NCI-H526 (cell line): ENCODE results near the gene FUT6.
"Not testable (repeated sequence)": the region's sequence is repeated elsewhere in the genome, so short reads cannot be mapped to it uniquely, and the experiment has no call there.

Source experiments
- DNase-seq, 2 experiments: peaks; one replicate each; lab custom pipeline; 2025; lab: John Stamatoyannopoulos, UW

Gene FUT6

DNA sequence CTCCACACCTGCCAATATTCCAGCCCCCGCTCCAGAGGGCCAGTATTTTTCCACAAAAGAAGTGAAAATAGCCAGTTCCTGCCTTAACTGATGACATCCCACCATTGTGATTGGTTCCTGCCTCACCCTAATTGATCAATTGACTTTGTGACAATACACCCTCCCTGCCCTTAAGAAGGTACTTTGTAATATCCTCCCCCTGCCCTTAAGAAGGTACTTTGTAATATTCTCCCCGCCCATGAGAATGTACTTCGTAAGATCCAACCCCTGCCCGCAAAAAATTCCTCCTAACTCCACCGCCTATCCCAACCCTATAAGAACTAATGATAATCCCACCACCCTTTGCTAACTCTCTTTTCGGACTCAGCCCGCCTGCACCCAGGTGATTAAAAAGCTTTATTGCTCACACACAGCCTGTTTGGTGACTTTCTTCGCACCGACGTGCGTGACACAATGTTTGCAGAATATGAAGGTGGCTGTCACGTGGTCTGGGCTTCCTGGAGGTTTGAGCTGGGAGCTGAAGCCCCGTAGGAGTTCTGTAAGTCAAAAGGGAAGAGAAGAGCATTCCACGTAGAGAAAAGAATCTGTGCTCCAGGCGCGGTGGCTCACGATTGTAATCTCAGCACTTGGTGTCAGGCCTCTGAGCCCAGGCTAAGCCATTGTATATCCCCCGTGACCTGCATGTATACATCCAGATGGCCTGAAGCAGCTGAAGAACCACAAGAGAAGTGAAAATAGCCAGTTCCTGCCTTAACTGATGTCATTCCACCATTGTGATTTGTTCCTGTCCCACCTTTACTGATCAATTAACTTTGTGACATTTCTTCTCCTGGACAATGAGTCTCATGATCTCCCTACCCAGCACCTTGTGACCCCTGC, 17.9 kb upstream of the FUT6 start:
- DNase-seq, result no peak

DNA sequence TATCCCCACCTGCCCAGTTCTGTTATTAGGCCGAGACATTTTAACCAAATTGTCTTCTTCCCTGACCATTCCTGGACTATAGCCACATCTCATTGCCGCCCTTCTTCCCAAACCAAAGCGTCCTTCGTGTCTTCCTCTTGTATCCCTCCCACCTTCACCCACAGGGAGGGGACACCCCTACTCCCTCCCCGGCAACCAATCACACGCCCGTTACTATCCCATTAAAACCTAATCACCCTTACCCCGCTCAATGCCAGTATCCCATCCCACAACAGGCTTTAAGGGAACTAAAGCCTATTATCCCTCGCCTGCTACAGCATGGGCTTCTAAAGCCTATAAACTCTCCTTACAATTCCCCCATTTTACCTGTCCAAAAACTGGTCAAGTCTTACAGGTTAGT, 15.6 kb upstream of the FUT6 start:
- not testable (repeated sequence) for DNase-seq

DNA sequence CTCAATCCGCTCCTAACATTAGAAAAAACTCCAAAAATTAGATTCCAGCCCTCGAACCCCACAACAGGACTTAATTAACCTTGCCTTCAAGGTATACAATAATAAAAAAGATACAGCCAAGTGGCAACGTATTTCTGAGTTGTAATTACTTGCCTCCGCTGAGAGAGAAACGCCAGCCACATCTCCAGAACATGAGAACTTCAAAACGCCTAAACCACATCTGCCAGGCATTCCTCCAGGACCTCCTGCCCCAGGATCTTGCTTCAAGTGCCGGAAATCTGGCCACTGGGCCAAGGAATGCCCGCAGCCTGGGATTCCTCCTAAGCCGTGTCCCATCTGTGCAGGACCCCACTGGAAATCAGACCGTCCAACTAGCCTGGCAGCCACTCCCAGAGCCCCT, 14.6 kb upstream of the FUT6 start:
- not testable (repeated sequence) for DNase-seq

DNA sequence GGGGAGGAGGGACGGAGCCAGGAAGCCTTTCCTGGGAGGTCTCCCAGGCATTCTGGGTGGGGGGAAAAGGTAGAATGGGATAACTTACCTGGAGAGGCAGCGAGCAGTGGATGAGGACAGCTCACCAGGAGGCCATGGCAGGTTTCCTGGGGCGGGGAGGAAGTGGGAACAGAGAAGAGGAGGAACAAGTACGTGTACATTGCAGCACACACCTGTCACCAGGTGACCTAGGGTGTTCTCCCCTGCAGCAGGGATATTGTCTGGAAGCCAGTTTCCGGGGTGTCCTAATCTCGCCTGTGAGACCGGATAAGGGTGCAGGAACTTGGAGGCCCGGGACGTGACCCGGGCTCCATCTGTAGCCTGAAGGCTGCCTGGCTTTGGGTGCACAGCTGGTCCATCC, 11.8 kb upstream of the FUT6 start, which contains the start of gene FUT3:
FUT3 (minus strand) TSS at position 148 of the 400 bp plus-strand sequence.
- no peak for DNase-seq

DNA sequence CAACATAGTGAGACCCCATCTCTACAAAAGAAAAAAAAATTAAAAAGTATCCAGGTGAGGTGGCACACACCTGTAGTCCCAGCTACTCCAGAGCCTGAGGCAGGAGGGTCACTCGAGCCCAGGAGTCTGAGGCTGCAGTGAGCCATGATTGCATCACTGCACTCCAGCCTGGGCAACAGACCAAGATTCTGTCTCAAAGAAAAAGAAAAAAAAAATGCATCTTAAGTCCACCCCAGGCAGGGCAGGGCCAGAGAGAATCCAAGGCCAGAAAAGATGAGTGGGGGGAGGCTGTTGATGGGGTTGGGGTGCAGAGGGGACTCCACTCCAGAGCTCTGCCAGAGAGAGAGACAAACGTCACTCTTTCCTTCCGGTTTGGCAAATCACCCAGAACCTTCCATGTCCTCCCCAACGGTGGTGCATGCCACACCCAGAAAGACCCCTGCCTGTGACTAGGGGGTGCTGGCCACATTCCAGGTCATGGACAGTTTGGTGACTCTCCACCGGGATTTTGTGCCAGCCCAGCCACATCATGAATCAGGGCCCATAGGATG, 11.3 kb upstream of the FUT6 start:
- DNase-seq, result no peak

DNA sequence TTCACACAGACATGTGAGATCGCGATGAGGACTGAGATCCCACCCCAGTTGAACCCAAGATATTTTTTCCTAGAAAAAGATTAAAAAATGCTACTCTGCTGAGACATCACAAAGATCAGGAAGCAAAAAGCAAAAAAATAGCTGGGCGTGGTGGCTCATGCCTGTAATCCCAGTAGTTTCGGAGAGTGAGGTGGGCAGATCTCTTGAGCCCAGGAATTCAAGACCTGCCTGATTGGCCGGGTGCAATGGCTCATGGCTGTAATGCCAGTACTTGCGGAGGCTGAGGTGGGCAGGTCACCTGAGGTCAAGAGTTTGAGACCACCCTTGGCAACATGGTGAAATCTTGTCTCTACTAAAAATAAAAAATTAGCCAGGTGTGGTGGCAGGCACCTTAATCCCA, 10.7 kb upstream of the FUT6 start:
- DNase-seq, result no peak

DNA sequence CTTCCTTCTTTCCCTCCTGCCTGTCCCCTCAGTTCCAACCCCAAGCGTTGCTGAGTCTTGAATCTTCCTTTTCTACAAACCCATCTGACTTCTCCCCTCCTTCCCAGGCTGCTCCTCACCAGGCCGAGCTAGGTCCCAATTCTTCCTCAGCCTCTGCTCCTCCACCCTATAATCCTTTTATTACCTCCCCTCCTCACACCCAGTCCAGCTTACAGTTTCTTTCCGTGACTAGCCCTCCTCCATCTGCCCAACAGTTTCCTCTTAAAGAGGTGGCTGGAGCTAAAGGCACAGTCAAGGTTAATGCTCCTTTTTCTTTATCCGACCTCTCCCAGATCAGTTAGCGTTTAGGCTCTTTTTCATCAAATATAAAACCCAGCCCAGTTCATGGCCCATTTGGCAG, 9.1 kb upstream of the FUT6 start:
- not testable (repeated sequence) for DNase-seq

DNA sequence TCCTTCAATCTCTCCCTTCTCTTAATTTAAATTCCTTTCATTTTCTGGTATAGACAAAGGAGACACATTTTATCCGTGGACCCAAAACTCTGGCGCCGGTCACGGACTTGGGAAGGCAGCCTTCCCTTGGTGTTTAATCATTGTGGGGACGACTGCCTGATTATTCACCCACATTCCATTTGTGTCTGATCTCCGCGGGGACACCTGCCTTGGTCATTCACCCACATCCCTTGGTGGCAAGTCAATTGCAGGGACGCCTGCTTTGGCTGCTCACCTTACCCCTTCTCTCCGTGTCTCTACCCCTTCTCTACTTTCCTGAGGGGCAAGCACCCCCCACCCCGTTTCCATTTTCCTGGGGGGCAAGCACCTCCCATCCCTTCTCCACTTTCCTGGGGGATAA, 8.3 kb upstream of the FUT6 start:
- DNase-seq, result not testable (repeated sequence)

DNA sequence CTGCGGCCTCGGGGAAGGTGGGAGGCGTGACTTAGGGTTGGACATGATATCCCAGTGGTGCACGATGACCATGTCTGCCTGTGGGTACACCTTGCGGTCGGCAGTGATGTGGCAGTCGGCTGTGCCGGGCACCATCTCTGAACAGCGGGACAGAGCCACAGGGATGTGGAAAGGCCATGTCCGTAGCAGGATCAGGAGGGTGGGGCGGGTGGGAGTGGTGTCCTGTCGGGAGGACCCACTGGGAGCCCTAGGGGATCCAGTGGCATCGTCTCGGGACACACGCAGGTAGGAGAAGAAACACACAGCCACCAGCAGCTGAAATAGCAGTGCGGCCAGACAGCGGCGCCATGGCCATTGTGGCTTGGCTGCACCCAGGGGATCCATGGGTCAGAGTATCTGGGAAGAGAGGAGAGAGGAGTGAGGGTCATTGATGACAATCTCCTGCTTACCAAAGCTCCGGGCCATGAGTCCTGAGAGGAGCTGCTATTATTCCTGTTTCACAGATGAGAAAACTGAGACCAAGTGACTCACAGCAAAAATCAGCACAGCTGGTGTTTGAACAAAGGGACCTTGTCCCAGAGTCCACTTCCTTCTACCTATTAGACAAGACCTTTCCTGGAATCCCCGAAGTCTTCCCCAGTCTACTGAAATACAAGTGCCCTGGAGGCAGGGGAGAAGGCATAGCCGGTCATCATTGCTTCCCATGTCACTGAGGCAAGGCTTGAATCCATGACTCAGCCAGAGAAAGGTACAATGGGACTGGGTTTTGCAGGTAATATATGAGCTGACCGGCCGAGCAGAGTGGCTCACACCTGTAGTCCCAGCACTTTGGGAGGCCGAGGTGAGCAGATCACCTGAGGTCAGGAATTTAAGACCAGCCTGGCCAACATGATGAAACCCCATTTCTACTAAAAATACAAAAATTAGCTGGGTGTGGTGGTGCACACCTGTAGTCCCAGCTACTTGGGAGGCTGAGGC, 5.2 kb upstream of the FUT6 start:
- DNase-seq, result no peak

DNA sequence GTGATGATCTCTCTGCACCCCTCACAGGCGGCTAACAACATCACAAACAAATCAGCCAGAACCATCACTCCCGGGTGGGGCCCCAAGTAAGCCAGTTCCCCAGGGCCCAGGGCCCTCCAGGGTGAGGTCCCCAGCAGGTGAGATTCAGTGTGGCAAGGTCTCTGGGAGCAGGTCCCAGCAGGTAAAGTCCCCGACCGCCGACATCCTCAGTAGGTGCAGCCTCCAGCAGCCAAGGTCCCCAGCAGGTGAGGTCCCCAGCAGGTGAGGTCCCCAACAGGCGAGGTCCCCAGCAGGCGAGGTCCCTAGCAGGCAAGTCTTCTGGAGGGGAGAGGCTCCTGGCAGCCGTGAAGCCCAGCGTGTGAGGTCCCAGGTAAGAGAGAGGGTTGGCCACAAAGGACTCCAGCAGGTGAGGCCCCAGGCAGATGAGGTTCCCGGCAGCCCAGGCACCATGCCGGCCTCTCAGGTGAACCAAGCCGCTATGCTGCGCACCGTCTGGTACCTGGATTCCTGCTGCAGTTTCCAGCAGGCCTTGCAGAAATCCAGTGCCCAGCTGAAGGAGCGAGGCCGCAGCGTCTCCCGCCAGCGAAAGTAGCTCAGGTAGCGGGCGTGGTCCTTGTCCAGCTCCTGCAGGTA, 3.9 kb upstream of the FUT6 start:
- DNase-seq, result no peak

DNA sequence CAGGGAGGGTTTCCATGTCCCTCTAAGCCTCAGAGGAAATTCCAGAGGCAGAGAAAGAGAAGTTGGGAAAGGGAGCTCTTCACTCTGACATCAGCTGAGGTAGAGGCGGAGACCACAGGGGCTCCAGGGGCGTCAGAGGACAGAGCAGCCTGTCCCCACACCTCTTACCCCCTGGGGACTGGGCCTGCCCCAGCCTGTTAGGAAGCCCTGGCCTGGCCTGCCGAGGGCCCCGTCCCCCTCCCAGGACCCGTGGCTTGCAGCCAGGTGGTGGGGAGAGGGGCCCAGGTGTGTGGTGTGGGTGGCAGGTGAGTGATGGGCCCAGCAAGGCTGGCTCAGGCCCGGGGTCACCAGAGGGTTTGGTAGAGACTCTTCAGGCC, 2.2 kb upstream of the FUT6 start:
- not testable (repeated sequence) for DNase-seq

DNA sequence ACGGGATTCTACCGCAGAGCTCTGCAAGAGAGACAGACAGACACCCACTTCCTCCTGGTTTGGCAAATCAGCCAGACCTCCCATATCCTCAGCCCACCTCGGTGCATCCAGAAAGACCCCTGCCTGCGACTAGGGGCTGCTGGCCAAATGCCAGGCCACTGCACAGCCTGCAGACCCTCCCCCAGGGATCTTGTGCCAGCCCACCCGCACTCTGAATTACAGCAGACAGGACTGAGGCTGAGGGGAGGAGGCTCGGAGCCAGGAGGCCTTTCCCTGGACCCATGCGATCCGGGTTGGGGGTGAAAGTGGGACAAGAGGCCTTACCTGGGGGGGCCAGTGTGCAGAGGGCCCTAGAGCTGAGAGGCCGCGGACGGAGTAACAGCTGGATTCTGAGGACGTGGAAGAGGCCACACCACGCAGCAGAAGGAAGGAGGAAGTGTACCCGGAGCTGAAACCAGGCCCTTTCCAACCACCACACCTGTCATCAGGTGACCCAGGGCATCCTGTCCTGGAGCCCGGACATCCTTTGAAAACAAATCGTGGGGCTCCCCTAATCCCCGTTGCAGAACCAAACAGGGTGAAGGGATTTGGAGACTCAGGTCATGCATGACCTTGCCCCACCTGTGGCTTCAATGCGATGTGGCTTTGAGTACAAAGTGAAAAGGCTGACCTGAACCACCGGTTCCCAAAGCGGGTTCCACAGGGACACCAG, 993 bp downstream of the FUT6 start:
- no peak for DNase-seq

DNA sequence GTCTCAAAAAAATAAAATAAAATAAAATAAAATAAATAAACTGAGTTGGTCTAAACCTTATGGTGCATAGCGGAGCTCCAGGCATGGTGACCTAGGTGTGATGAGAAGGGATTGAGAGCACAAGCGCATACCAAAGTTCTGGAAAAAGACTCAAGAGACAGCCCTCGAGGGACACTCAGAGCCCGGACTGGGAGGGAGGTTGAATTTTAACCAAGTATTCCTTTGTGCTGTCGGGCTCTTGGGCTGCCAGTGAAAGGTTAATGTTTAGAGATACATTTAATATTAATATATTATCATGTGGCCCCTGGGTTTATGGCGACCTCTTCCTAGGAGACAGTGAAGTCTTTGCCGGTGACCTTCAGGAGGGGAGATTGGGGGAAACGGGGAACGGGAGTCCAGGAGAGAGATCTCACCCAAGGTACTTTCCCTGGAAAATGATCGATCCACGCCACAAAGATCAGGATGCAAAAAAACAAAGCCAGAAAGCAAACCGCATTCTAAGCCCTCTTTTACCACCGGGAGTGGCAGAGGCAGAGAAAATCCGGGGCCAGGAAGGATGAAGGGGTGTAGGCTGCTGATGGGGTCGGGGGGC, 1.6 kb downstream of the FUT6 start:
- DNase-seq, result no peak

DNA sequence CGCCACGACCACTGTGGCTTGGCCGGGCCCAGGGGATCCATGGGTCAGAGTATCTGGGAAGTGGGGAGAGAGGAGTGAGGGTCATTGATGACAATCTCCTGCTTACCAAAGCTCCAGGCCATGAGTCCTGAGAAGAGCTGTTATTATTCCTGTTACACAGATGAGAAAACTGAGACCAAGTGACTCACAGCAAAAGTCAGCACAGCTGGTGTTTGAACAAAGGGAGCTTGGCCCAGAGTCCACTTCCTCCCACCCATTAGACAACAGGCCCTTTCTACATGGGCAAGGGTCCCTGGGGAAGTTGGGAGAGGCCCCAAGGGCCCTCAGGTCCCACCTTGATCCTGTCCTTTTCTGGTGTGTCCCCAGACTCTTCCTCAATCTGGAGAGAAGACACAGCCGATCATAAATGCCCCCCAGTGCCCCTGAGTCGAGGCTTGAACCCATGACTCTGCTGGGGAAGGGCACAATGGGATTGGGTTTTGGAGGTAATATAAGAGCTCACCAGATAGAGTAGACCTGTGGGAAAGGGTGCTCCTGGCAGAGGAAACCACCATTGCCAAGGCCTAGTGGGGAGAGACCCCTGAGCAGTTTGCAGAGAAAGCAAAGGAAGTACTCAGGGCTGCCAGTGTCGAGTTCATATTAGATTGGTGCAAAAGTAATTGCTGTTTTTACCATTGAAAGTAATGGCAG, 6.8 kb downstream of the FUT6 start:
- DNase-seq, result no peak

DNA sequence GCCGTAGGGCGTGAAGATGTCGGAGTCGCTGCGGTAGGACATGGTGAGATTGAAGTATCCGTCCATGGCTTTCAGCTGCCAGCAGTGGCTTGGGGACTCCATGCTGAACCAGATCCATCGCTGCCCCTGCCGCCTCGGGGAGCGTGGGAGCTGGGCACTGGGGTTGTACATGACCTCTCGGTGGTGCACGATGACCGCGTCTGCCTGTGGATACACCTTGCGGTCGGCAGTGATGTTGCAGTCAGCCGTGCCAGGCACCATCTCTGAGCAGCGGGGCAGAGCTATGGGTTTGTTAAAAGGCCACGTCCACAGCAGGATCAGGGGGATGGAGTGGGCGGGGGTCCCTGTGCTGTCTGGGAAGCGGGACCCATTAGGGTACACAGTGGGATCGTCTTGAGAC, 7.4 kb downstream of the FUT6 start:
- no peak for DNase-seq

DNA sequence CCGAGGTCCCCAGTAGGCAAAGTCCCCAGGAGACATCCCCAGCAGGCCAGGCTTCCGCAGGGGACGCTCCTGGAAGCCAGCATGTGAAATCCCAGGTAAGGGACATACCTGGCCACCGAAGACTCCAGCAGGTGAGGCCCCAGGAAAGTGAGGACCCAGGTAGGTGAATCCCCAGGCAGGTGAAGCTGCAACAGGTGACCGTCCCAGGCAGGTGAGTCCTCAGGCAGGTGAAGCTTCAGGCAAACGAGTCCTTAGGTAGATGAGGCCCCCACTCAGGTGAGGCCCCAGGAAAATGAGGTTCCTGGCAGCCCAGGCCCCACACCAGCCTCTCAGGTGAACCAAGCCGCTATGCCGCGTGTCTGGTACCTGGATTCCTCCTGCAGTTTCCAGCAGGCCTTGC, 8.3 kb downstream of the FUT6 start:
- no peak for DNase-seq

DNA sequence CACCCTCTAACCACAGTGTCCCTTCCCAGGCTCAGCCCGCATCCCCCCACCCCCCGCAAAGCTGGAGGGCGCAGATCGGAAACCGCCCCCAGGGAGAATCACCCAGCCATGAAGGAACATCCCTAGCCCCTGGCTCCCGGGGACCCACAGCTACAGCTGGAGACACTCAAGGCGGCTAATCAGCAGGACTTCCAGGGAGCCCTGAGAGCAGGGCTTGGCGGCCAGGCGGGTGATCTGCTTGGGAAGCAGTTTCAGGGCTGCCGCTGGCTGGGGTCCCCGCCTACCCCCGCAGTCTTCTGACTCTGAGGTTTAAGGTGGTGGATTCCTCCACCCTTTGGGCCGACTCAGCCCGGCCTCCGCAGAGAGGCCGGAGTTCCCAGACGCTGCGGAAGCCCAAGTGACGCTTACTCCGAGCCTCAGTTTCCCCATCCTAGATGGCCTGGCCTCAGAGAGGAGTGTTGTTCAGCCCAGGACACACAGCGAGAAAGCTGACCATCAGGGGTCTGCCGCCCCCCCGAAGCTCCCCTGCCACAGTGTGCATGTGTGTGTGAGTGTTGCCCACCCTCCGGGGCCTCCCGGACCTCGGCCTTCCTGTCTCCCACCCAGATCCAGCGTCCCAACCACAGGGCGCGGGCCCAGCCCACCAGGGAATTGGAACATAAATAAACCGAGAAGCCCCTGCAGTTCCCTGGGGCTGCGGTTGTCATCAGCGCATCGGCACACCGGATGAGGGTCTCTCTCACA, 9.8 kb downstream of the FUT6 start:
- DNase-seq, result no peak

DNA sequence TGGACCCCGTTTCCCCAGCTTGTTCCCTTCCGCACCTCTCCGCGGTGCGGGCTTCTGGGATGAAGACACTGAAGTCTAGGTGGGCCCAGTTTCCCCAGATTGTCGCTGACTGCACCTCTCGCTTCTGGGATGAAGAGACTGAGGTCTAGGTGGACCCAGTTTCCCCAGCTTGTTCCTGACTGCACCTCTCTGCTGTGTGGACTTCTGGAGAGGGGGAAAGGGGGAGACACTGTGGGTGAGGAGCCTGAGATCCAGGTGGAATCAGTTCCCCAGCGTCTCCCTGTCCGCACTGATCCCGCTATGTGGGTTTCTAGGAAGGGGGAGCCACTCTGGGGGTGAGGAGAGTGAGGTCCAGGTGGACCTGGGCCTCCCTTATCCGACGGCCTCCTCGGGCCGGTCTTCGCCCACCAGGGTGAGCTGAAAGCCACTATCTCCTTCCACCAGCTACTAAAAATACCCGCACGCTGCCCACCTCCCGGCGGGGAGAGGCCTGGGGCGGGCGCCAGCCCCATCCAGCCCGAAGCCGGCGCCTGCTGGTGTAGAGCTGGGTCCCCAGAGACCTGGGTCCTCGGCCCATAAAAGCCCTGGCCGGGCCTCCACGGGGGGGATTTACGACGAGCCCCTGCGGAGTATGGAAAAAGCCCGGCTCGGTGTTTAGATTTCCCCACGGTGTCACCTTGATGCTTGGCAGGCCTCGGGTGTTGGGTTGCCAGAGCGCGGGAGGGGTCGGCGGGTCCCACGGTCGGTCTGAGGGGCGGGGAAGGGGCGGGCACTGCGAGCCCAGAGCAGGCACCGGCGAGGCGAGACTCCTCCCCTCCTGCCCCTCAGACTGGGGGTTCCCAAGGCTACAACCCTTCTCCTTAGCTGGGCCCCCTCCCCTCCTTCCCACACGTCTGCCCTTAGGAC, 10.6 kb downstream of the FUT6 start:
- DNase-seq, result peak; percentile 63 to 75
